ENCODE measurements around the gene HSFX3. TPM values are rescaled to one million over a fixed set of nuclear protein-coding genes. Genes with fewer than 3 reads are reported as not detected.
"Not testable (repeated sequence)": the region's sequence is repeated elsewhere in the genome, so short reads cannot be mapped to it uniquely, and the experiment has no call there.

HSFX3 gene
- total RNA-seq, 1 donor from 2014 or later, result not detected

DNA sequence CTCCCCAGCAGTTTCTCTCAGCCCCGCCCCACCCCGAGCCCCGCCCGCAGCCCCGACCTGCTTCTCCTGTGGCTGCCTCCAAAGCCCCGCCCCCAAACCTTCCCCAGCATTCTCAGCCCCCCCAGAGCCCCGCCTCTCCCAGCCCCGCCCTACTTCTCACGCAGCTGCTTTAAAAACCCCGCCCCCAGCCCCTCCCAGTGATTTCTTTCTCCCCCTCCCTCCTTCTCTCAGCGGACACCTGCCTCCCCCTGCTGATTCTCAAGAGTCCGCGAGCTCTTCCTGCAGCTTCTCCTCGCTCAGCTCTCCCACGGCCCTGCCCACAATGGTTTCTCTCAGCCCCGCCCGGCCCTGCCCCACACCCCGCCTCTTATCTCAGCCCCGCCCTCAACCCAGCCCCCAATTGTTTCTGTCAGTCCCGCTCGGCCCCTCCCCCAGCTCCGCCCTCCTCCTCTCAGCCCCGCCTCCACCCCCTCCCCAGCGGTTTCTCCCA, 9.5 kb downstream of the HSFX3 start:
- Histone ChIP-seq H3K27me3 (ENCODE audit: insufficient read depth, low read length) (no peaks in the 10 kb centered on the region), H3K9ac (ENCODE audit: low read length) (peak overlapping the region; percentile 90), H3K4me2 (ENCODE audit: low read length) (peak overlapping the region; percentile 87), H3K4me1 (ENCODE audit: insufficient read depth, low read length) (no peaks in the 10 kb centered on the region), H3K4me3 (ENCODE audit: insufficient read depth, low read depth, low read length) (peak overlapping the region; percentile 75), H2AFZ (ENCODE audit: low read depth, low read length) (no peak overlapping the region), H3K79me2 (ENCODE audit: insufficient read depth, low read length) (no peaks in the 10 kb centered on the region), H3K36me3 (ENCODE audit: insufficient read depth, low read length) (no peaks in the 10 kb centered on the region), H4K20me1 (ENCODE audit: insufficient read depth, low read length) (no peaks in the 10 kb centered on the region), H3K9me3 (ENCODE audit: insufficient read depth, low read depth, low read length) (no peaks in the 10 kb centered on the region), H3K27ac (ENCODE audit: low read depth, low read length) (peak overlapping the region; percentile 93)
- Mint-ChIP-seq H3K9me3 (ENCODE audit: unreplicated experiment) (no peaks in the 10 kb centered on the region), H3K36me3 (ENCODE audit: low read depth, unreplicated experiment) (peaks cover 2% of the 10 kb centered on the region), H3K27me3 (ENCODE audit: low read depth, unreplicated experiment) (no peaks in the 10 kb centered on the region), H3K4me1 (ENCODE audit: low read depth, unreplicated experiment) (no peaks in the 10 kb centered on the region), H3K27ac (ENCODE audit: unreplicated experiment) (peak overlapping the region; percentile 99), H3K4me3 (ENCODE audit: unreplicated experiment) (peak overlapping the region; percentile 88)
- FAIRE-seq, result no peak
- TF ChIP-seq CTCF (IDR thresholded peaks at IDR 0.05; ENCODE audit: insufficient read depth, low read depth, low read length), result no peak
- no peak for TF ChIP-seq EZH2 (IDR thresholded peaks at IDR 0.05; ENCODE audit: insufficient read depth, low read length)
- no peak for DNase-seq (ENCODE audit: low read depth)

DNA sequence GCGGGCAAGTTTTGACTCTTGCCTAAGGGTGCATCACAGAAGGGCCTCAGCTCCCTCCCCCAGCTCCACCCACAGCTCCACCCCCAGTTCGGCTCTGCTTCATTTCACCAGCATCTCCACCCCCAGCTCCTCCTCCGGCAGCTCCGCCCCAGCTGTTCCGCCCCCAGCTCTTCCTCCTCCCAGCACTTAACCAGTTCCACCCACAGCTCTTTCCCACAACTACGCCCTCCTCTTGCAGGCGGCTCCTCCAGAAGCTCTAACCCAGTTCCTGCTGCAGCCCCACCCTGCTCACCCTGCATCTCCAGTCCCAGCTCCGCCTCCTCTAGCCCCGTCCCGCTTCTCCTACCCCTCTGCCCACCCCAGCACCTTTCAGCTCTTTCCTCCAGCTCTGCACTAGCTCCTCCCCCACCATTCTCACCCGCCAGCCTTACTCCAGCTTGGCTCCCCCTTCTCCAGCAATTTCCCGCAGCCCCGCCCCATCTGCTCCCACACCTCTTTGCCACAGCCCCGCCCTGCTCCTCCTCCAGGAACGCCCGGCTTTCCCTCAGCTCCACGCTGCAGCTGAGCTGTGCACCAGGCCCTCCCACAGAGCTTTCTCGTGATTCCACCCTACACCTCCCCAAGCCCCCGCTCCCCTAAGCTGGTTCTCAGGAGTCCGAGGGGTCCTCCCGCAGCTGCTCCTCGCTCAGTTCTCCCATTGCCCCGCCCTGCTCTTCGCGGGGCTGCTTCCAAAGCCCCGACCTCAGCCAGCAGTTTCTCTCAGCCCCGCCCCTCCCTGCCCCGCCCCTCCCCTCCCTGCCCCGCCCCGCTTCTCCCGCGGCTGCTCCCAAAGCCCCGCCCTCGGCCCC, 10.2 kb downstream of the HSFX3 start:
- Mint-ChIP-seq H3K27ac (ENCODE audit: unreplicated experiment) (peak overlapping the region; percentile 53), H3K27me3 (ENCODE audit: low read depth, unreplicated experiment) (no peaks in the 10 kb centered on the region), H3K4me1 (ENCODE audit: low read depth, unreplicated experiment) (no peaks in the 10 kb centered on the region), H3K4me3 (ENCODE audit: unreplicated experiment) (peak overlapping the region; percentile 85), H3K36me3 (ENCODE audit: low read depth, unreplicated experiment) (no peaks in the 10 kb centered on the region), H3K9me3 (ENCODE audit: unreplicated experiment) (no peaks in the 10 kb centered on the region)
- TF ChIP-seq CTCF (IDR thresholded peaks at IDR 0.05; ENCODE audit: insufficient read depth, low read depth, low read length) (no peak), EZH2 (IDR thresholded peaks at IDR 0.05; ENCODE audit: insufficient read depth, low read length) (no peak)
- Histone ChIP-seq H3K27me3 (ENCODE audit: insufficient read depth, low read length) (no peaks in the 10 kb centered on the region), H4K20me1 (ENCODE audit: insufficient read depth, low read length) (no peaks in the 10 kb centered on the region), H3K27ac (ENCODE audit: low read depth, low read length) (peak overlapping the region; percentile 68), H3K9me3 (ENCODE audit: insufficient read depth, low read depth, low read length) (no peaks in the 10 kb centered on the region), H3K4me2 (ENCODE audit: low read length) (peak overlapping the region; percentile 83), H3K4me3 (ENCODE audit: insufficient read depth, low read depth, low read length) (peak overlapping the region; percentile 51), H3K36me3 (ENCODE audit: insufficient read depth, low read length) (no peaks in the 10 kb centered on the region), H2AFZ (ENCODE audit: low read depth, low read length) (no peak overlapping the region), H3K4me1 (ENCODE audit: insufficient read depth, low read length) (no peaks in the 10 kb centered on the region), H3K79me2 (ENCODE audit: insufficient read depth, low read length) (no peaks in the 10 kb centered on the region), H3K9ac (ENCODE audit: low read length) (peak overlapping the region; percentile 67)
- DNase-seq (ENCODE audit: low read depth) (peak; percentile 89), FAIRE-seq (no peak)

- not testable (repeated sequence) for H4K20me1 ChIP-seq (ENCODE audit: insufficient read depth, low read length); H3K4me3 ChIP-seq (ENCODE audit: insufficient read depth, low read depth, low read length); H3K27me3 ChIP-seq (ENCODE audit: insufficient read depth, low read length); H3K27me3 Mint-ChIP-seq (ENCODE audit: low read depth, unreplicated experiment); DNase-seq (ENCODE audit: low read depth); H3K4me3 Mint-ChIP-seq (ENCODE audit: unreplicated experiment); H3K9ac ChIP-seq (ENCODE audit: low read length); H3K27ac ChIP-seq (ENCODE audit: low read depth, low read length); H3K4me2 ChIP-seq (ENCODE audit: low read length); H3K36me3 Mint-ChIP-seq (ENCODE audit: low read depth, unreplicated experiment); H3K4me1 ChIP-seq (ENCODE audit: insufficient read depth, low read length); H3K36me3 ChIP-seq (ENCODE audit: insufficient read depth, low read length); H3K79me2 ChIP-seq (ENCODE audit: insufficient read depth, low read length); H3K9me3 Mint-ChIP-seq (ENCODE audit: unreplicated experiment); H3K9me3 ChIP-seq (ENCODE audit: insufficient read depth, low read depth, low read length); FAIRE-seq; H3K4me1 Mint-ChIP-seq (ENCODE audit: low read depth, unreplicated experiment); H3K27ac Mint-ChIP-seq (ENCODE audit: unreplicated experiment); H2AFZ ChIP-seq (ENCODE audit: low read depth, low read length)
These were observed 12.2 kb downstream of the HSFX3 start for GRCh38 chrX:149537474-149537873.

GRCh38 chrX:149534926-149535602, 14.7 kb downstream of the HSFX3 start:
- H3K9me3 Mint-ChIP-seq (ENCODE audit: unreplicated experiment); H3K4me2 ChIP-seq (ENCODE audit: low read length); H3K27ac ChIP-seq (ENCODE audit: low read depth, low read length); H4K20me1 ChIP-seq (ENCODE audit: insufficient read depth, low read length); H3K27ac Mint-ChIP-seq (ENCODE audit: unreplicated experiment); H3K9ac ChIP-seq (ENCODE audit: low read length); H2AFZ ChIP-seq (ENCODE audit: low read depth, low read length); H3K27me3 Mint-ChIP-seq (ENCODE audit: low read depth, unreplicated experiment); H3K4me1 ChIP-seq (ENCODE audit: insufficient read depth, low read length); H3K4me3 ChIP-seq (ENCODE audit: insufficient read depth, low read depth, low read length); H3K36me3 Mint-ChIP-seq (ENCODE audit: low read depth, unreplicated experiment); H3K36me3 ChIP-seq (ENCODE audit: insufficient read depth, low read length); H3K4me1 Mint-ChIP-seq (ENCODE audit: low read depth, unreplicated experiment); H3K27me3 ChIP-seq (ENCODE audit: insufficient read depth, low read length); H3K79me2 ChIP-seq (ENCODE audit: insufficient read depth, low read length); H3K4me3 Mint-ChIP-seq (ENCODE audit: unreplicated experiment); H3K9me3 ChIP-seq (ENCODE audit: insufficient read depth, low read depth, low read length); DNase-seq (ENCODE audit: low read depth): not testable (repeated sequence)
- FAIRE-seq, result peak; percentile 52

Measured in astrocyte (in vitro differentiated cells and primary cell).